GM21825 (cell line): Measurements from ENCODE around the gene PCCA.
"Not testable (repeated sequence)": the region's sequence is repeated elsewhere in the genome, so short reads cannot be mapped to it uniquely, and the experiment has no call there.

Source experiments
- ATAC-seq: cut with Tn5 transposase; IDR thresholded peaks from one replicate; pipeline ENCODE4 v1.9.1; 2021; ENCODE audit warnings: mild to moderate bottlenecking, moderate library complexity; ENCODE audit not compliant: unreplicated experiment

The PCCA gene

DNA sequence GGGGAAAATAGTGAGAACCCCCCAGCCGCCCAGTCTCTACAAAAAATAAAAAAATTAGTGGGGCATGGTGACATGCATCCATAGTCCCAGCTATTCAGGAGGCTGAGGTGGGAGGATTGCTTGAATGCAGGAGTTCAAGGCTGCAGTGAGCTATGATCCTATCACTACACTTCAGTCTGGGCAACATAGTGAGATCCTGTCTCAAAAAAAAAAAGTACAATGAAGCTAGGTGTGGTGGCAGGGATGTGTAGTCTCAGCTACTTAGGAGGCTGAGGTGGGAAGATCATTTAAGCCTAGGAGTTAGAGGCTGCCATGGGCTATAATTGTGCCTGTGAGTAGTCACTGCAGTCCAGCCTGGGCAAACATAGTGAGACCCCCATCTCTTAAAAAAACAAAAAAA is 8.9 kb downstream of the PCCA start:
- no peak for ATAC-seq

DNA sequence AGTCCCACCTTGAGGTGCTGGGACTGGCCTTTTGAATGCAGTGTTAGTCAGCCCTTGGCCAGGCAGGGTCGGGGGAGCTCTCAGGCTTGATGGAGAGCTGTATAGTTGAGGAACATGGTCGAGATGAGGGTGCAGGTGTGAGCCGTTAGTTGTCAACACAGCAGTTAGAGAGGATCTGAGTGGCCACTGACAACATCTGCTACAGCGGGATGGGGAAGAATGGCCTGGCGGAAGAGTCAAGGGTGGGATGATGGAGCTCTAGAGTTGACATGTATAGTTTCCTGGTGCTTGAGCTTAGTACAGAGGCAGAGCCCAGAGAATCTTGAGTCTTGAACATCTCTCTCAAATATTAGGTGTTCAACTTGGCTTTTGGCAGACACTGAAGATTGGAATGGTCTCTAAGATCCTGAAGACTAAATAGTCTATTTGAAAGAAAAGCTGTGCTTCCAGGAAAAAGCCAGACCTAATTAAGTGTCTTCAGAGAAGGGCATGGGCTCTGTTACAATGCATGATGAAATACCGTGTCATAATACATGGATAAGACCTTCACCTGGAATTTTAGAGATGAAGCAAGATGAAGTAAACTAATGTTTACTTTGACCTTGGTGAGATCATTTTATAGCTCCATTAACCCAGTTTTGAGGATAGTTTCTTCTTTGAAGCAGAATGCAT is 9.7 kb downstream of the PCCA start:
- ATAC-seq, result no peak

DNA sequence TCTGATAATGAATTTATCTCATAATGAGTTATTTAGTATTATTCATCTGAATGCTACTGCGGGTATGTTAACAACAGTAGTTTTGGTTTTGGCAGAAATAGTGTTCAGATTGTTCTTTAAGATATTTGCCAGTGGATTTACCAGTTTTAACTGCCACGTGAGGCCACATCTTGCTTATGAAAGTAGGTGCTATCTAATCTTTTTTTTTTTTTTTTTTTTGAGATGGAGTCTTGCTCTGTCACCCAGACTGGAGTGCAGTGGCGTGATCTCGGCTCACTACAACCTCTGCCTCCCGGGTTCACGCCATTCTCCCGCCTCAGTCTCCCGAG is 10.2 kb downstream of the PCCA start:
- ATAC-seq, result not testable (repeated sequence)

DNA sequence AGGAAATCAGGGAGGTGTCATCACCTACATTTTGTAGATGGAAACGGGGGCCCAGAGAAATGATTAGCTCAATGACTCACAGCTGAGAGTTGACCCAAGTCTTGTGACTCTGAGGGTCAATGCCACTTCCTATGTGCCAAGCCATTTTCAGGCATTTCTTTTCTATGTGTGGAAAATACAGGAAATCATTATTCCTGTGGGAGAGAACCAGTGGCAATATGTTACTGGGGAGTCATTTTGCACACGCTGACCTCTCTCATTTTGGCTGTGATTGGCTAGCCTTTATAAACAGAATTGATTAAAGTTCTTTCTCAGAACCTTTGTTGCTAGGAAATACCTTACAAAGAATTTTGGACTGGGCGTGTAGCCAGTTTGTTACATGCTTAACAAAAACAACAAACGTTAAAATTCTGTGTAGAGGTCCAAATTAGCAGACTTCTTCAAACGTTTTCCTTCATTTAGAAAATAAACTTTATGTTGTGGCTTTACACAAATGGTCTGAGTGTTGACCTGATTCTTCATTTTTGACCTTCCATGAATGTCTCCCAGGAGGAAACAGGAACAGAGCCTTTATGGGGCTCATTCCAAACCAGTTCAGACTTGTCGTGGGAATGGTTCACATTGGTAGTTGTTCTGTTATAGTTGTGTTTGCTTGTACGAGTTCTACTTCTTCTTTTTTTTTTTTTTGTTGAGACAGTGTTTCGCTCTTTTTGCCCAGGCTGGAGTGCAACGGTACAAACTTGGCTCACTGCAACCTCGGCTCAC is 11.4 kb downstream of the PCCA start:
- no peak for ATAC-seq

DNA sequence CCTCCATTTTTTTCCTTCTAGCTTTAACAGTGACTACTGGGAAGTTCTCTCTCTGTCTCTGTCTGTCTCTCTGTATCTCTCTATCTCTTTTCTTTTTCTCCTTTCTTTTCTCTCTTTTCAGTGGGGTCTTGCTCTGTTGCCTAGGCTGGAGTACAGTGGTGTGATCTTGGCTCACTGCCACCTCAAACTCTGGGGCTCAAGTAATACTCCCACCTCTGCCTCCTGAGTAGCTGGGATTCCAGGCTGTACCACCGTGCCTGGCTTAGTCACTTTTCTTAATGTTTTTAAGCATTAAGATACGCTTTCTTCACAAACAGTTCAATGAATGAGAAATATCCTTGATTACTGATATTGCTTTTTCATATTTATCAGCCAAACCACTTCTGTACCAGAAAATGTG is 13.1 kb downstream of the PCCA start:
- ATAC-seq, result no peak

DNA sequence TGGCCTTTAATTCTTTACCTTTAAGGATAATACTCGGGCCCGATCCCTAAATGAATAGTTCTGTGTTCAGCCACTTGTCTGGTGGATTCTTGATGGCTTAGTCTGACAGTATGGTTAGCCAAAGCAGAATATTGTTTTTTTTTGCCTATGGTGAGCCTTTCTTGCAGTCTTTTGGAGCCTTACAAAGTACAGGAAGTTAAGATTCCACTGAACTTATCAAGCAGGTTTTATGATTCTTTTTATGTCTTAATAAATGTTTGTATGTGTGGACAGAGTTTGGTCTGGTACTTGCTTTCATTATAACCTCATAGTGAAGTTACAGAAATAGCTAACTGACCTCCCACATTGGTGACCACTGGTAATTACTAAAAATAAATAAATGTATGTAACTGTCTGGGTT is 17.1 kb downstream of the PCCA start:
- ATAC-seq, result no peak

DNA sequence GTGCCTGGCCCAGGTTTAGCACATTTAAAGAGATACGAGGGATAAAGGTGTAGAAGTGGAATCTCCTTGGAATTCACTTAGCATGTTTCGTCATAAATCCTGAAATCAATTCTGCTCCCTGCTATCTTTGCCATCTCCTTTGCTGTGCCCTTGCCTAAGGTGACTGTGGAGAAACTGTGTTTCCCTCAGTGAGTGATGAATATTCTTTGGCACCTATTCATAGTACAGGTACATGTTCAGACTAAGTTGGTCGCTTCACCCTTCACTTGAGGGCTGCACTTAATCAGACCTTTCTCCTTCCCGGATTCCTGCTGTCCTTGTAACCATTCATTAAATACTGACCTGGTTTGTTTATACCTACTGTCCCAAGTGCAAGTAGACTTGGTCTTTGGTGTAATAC is 17.8 kb downstream of the PCCA start:
- no peak for ATAC-seq

DNA sequence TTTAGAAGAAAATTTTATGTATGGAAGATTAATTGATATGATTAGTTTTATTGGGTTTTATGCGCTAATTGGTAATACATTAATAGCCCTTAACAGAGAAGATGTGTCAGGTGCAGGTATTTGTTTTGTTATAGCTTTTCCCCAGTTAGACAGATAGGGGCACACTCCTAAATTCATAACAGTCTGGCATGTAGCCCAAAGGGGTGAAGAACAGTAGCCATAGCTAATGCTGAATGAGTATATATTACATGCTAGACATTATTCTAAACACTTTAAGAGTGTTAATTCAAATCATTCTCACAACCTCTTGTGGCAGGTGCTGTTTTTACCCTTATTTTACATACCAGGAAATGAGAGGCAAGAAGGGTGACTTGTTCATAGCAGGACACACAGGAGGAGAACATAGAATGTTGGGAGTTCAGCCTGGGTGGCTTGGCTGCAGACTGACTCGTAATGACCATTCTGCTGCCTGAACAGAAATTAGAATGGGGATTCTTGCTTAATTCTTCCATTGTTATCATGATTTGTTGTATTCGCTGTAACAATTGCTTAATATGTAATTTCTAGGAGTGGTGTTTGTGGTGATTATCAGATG is 20.1 kb downstream of the PCCA start:
- ATAC-seq, result peak; percentile 65

DNA sequence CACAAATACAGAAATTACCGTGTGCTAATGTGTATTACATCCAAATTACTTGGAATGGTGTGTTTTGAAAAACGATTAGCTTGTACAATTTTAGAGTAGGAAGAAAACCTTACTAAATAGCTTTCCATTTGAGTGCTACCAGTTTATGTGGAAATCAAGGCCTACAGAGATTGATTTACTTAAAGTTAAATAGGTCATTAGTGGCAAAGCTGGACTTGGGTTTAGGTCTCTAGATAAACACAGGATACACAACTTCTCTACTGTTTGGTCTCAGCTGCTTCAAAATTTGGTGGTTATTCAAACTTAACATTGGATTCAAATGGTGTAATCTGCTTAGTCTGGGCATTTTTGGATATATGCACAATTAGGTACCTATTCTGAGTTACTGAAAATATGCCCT is 21.4 kb downstream of the PCCA start:
- no peak for ATAC-seq

DNA sequence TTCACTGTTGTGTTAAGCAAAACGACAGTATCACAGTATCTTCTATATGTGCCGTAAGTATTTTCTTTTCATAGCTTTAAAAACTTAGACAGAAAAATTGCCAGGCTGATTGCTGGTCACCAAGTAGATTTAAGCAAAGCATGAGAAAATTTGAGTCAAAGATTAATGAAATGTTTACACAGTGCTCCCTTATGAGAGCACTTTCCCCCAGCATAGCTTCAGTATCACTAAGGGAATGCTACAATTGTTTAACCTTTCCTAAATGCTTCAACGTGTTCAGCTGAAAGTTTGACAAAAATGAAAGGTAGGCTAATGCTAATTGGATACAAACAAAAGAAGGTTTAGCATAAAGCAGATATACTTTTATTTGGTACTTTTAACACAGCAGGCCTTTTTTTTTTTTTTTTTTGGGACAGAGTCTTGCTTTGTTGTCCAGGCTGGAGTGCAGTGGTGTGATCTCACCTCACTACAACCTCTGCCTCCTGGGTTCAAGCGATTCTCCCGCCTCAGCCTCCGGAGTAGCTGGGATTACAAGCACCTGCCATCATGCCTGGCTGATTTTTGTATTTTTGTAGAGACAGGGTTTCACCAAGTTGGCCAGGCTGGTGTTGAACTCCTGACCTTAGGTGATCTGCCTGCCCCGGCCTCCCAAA is 23.4 kb downstream of the PCCA start:
- no peak for ATAC-seq

DNA sequence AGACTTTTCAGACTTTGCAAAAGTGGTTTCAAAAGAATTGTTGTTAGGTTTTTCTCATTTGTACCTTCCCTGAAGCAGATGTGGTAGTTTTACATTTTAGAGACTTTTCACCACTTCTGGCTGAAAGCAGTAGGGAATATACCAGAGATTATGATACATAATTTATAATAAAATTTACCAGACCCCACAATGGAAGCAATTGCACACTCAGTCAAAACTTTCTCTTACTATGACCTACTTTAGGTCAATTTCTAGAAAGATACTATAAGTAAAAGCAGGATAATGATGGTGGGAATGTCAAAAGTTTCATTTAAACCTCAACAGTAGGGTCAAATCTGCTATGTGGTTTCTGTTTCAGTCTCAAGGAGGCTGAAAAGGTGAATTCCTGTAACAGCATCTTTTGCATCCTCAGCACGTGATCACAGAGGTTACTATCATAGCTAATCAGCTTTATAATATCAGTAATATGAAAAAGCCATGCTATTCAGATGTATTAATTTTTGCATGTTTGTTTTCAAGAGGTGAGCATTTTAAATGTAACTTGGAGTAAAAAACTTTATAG is 26.9 kb downstream of the PCCA start:
- no peak for ATAC-seq

DNA sequence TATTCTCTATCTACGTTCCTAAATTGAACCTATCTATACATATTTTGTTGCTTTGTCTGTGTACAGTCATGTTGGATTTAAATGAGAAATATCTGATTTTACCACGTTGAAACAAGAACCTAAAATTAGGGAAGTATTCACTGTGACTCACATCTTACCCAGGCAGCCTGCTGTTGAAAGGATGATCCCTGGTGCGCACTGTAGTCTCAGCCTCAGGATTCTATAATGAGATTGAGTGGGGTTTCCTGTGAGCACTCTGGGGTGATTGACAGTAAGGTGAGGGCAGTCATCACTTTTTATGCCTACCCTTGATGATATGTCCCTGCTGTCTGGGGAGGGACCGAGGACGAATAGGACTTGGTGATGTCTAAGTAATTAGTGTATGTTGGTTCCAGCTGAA is 35.4 kb downstream of the PCCA start:
- no peak for ATAC-seq

DNA sequence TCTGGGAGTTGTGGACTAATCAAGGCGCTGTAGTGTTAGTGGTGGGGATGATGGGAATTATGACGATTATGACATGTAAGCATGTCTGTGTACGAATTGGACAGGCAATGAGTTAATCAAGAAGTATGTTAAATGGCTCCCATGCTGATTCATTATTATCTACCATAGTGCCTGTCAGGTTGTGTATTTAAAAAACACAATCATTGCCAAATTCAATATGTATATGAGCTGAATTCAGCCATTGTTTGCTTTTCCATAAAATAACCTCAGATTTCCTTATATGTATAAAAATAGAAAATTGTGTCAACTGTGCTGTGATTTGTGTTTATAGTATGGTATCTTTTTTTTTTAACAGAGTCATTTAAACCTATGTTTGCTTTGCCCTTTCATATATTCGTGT is 37.1 kb downstream of the PCCA start:
- no peak for ATAC-seq

DNA sequence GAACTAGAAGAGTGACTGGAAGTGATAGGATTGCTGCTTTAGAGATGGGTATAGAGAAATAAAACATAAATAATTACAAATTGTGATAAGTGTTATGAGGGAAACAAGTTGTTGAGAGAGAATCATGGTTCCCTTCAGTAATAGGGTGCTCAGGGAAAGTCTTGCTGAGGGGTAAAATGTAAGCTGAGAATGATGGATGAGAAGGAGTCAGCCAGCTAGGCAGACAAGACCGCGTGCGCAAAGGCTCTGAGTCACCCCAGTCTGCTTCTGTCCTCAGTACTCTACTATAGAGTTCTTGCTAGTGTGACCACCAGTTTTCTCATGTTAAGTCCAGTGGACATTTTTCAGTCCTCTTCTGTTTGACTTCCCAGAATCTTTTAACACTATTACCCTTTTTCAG is 39.5 kb downstream of the PCCA start:
- ATAC-seq, result no peak

DNA sequence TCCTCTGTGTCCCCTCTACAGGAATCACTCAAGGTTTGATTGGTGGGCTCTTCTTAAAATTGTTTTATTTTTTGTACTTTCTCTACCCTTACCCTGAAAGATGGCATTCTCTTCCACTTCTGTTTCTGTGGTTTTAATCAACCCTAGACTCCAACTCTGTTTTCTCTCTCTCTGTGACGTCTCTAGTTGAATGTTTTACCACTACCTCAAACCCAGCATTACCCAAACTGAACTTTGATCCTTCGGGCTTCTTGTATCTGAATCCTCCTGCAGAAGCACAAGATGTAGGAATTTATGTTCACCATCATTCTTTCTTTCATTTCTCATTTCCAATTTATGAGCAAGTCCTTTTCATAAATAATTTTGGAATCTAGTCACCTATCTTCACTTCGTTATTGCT is 39.9 kb downstream of the PCCA start:
- ATAC-seq, result no peak

DNA sequence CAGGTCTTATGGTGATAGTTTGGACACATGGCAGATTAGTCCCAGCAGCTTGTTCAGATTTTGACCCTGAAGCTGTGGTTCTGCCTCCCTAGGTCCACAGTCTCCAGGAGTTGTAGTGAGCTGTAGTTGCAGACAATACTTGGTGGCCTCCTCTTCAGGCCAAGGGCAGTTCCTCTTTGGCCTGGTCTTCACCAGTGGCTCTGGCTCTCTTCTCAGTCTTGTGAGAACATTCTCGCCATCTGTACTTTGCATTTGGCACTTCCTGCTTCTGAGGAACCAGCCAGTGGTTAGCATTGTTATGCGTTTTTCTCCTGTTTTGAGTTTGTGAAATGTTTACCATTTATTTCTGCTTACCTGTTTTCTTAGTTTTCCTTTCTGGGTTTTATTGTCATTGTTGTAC is 40.7 kb downstream of the PCCA start:
- ATAC-seq, result peak; percentile 65

DNA sequence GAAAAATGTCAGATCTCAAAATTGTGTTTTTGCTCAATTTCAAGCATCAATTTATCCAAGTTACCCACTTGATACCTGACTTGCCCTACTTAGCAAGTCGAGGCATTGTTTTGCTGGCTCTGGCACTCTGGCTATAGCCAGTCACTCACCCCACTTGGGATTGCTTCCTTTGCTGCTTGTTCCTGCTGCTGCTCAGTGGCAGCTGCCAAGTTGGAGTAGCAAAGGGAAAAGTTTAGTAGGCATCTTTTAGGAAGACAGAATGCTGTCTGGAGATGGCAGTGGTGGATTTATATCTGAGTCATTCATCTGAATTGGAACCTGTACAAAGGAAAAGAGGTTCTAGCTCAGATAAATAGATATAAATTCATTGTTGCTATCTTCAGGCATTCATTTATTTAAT is 41.2 kb downstream of the PCCA start:
- ATAC-seq, result no peak

DNA sequence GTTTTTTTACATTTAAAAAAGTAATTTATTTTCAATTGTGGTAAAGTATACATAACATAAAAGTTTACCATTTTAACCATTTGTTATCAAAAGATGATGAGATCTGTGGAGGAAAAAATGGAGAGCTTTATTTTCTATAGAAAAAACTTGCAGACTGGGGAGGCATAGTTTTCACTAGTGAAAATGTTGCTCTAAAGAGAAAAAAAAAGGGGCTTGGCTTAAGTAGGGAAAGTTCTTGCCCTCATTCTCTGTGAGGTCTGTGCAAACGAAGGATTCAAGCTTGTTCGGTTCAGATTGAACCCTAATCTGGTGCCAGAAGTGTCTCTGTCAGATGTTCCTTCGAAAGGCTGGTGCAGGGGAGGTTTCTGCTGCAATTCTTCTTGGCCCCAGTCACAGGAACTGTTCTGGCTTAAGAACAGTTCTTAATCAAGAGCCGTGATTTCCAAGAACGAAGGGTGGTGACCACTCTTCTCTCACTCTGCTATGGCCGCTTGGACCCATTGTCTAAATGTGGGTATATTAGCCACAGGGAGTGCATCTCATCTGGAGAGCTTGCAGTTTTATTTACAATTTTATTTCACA is 42.1 kb downstream of the PCCA start:
- no peak for ATAC-seq

DNA sequence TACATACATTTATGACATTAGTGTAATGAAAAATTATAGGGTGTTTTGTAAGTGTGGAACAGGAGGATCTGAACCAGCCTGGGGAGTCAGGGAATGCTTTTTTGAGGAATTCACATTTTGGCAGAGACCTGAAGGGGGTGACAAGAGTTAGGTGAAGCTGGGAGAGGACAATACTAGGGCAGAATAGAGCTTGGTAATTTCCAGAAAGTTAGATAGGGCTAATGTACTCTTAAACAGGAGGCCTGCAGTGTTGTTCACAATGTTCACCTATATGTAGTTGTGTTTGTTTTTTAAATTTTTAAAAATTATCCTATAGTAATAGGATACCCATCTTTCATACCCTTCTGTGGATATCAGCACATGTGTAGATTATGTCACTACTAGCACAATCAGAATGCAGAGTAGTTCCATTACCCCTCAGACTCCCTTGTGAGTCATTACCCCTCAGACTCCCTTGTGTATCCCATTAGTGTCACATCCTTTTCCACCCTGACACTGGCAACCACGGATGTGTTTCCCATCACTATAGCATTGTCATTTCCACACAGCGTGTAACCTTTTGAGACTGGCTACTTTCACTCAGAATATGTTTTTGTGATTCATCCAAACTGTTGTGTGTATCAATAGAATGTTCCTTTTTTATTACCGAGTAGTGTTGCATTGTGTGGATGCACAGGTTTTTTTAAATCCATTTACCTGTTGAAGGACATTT is 43.1 kb downstream of the PCCA start:
- ATAC-seq, result peak; percentile 70

DNA sequence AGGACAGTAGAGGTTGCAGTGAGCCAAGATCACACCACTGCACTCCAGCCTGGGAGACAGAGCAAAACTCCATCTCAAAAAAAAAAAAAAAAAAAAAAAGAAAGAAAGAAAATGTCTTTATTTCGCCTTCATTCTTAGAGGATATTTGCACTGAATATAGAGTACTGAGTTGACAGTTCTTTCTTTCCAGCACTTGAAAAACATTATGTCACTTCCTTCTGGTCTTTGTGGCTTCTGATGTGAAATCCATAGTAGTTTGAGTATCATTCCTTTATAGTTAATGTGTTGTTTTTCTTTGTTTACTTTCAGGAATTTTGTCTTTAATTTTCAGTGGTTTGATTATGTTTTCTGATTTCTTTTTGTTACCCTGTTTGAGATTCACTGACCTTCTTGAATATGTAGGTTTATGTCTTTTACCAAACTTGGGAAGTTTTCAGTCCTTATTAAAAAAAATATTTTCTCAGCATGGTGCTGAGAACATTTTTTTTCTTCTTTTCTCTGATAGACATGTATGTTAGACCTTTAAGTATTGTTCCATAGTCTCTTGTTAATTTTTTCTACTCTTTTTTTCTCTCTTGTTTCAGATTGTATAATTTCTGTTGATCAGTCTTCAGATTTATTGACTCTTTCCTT is 50.1 kb downstream of the PCCA start:
- ATAC-seq, result no peak
